ACHN (cell line): ENCODE data around the gene CBLIF.
"Not testable (repeated sequence)": the region's sequence is repeated elsewhere in the genome, so short reads cannot be mapped to it uniquely, and the experiment has no call there.

Experiments used
- DNase-seq: peaks from one replicate; pipeline ENCODE4 v3.0.0-alpha.2; 2015
- in situ Hi-C: cut with HindIII; loops from 2 replicates; pipeline ENCODE4 v1.10.0; 2017; ENCODE audit warnings: low sequenced_read_pairs, low pct_ligation_motif_present, low pct_unique_long_range_greater_than_20kb

Gene CBLIF

GRCh38 chr11:59845399-59845798 lies at the start of gene CBLIF:
CBLIF (minus strand) TSS chr11:59845499; CDS start chr11:59845453, 46 bp downstream.
- no peak for DNase-seq
- in situ Hi-C loops, result no loop called here

- no peak for DNase-seq
- in situ Hi-C loops, result no loop called here
Observed at GRCh38 chr11:59894616-59895015, 49.3 kb upstream of the CBLIF start.

GRCh38 chr11:59891781-59892181 lies 46.5 kb upstream of the CBLIF start:
- DNase-seq, result no peak
- in situ Hi-C loops, result no loop called here

GRCh38 chr11:59887156-59887555 lies 41.9 kb upstream of the CBLIF start:
- DNase-seq, in situ Hi-C loops: not testable (repeated sequence)

DNA sequence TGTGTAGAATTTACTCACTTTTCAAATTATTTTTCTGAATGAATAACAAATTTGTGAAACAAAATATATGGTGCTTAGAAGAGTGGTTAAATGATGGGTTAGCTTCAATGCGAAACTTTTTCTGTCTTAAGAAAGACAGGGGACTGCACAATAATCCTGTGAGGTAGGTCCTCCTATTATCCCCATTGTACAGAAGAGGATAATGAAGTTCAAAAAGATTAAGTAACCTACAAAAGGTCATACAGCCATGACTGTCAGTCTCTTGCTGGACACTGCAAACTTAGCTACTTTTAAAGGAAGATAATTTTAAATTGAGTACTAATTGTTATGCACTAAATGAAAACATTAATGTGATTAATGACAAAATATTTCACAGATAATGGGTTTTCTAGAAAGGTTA lies 38.3 kb upstream of the CBLIF start:
- in situ Hi-C loops, result no loop called here
- DNase-seq, result no peak

DNA sequence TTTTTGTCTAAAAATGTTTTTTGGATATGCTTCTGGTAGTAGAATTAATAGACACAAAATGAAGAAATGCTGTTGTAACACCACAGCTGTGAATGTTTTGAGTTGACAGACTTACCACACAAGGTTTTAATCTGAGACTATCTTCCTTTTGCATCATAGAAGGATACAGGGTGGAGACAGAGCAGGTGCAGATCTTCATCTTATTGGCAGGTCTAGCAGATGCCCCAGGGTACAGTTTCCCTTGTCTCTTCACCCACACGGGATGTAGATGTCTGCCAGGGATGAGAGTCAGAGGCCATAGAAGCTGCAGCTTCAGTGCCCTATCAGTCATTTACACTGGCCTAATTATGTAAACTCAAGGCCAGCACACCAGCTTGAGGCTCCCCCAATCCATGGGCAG lies 34.3 kb upstream of the CBLIF start:
- DNase-seq, result no peak
- in situ Hi-C loops, result no loop called here

DNA sequence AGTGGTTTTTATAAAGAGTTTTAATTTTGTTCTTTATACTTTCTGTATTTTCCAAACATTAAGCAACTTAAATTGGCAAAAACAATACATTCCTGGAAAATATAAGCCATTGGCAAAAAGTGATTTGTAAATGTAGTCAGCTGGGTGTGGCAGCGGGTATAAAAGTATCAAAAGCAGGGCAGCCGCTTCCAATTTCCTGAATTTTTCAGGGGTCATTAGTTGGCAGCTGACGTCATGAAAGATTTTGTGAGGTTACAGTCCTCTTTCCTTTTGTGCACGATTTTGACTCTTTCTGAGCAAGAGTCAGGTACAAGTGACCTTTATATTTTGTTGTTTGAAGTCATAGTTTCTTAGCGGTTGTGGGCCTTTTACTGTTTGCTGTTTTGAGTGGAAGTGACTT lies 33.3 kb upstream of the CBLIF start, which contains the start of gene OOSP3:
TSS of gene OOSP3 (plus strand) at position 208 of the 400 bp plus-strand sequence. CDS start at position 235, 27 bp downstream.
- DNase-seq, result no peak
- in situ Hi-C loops, result no loop called here

- in situ Hi-C loops, result no loop called here
- DNase-seq, result no peak
Observed at GRCh38 chr11:59877784-59878183, 32.5 kb upstream of the CBLIF start.

DNA sequence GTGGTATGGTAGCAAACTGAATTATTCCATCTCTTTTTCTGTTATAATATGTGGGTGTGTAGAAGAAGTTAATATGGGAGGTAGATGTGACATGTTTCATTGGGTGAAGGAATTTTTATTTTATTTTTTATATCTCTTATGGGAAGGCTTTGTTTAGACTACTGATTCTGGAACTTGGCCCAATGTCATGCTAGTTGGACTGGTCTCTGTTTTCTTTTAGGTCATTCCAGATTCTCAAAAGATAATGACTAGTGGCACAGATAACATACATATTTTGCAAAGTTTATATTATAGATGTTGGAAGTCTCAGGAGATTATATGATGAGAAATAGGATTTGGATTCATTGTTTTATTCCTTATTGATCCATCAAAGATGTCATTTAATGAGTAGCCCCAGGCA lies 32.0 kb upstream of the CBLIF start:
- in situ Hi-C loops, result no loop called here

GRCh38 chr11:59875856-59876519 lies 30.7 kb upstream of the CBLIF start:
- in situ Hi-C loops, result no loop called here
- DNase-seq, result no peak

More for the DNA sequence above, 32.0 kb upstream of the CBLIF start:
- no peak for DNase-seq

DNA sequence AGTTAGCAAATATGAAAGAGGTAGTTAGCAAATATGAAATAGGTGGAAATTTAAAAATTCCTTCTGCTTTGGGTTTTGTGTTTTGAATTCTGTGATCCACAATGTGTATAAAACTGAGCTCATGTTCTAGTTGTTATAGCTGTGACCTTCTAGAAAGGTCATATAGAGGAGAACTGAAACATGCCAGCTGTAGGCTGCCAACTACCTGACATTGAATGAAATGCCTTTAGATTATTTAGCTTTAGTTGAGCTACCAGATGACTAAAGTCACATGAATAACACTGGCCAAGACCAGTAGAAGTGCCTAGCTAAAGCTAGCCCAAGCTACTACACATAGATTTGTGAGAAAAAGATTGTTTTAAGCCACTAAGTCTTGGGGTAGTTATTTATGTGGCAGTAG lies 26.8 kb upstream of the CBLIF start:
- in situ Hi-C loops, result no loop called here
- DNase-seq, result no peak

GRCh38 chr11:59867946-59868345 lies 22.6 kb upstream of the CBLIF start:
- DNase-seq, result no peak
- in situ Hi-C loops, result no loop called here

- no peak for DNase-seq
- in situ Hi-C loops, result no loop called here
Observed at GRCh38 chr11:59866836-59867235, 21.5 kb upstream of the CBLIF start.

GRCh38 chr11:59866397-59866796 lies 21.1 kb upstream of the CBLIF start, which contains the start of gene TCN1:
TCN1 (minus strand) TSS chr11:59866487; CDS start chr11:59866470, 17 bp downstream.
- DNase-seq, result no peak

GRCh38 chr11:59865031-59865430 lies 19.7 kb upstream of the CBLIF start:
- in situ Hi-C loops, result no loop called here
- DNase-seq, result no peak

More at GRCh38 chr11:59866397-59866796, 21.1 kb upstream of the CBLIF start, which contains the start of gene TCN1:
- in situ Hi-C loops, result no loop called here

GRCh38 chr11:59862252-59862651 lies 17.0 kb upstream of the CBLIF start:
- in situ Hi-C loops, result no loop called here
- DNase-seq, result no peak

- in situ Hi-C loops, result no loop called here
Observed at GRCh38 chr11:59859673-59860072, 14.4 kb upstream of the CBLIF start.

DNA sequence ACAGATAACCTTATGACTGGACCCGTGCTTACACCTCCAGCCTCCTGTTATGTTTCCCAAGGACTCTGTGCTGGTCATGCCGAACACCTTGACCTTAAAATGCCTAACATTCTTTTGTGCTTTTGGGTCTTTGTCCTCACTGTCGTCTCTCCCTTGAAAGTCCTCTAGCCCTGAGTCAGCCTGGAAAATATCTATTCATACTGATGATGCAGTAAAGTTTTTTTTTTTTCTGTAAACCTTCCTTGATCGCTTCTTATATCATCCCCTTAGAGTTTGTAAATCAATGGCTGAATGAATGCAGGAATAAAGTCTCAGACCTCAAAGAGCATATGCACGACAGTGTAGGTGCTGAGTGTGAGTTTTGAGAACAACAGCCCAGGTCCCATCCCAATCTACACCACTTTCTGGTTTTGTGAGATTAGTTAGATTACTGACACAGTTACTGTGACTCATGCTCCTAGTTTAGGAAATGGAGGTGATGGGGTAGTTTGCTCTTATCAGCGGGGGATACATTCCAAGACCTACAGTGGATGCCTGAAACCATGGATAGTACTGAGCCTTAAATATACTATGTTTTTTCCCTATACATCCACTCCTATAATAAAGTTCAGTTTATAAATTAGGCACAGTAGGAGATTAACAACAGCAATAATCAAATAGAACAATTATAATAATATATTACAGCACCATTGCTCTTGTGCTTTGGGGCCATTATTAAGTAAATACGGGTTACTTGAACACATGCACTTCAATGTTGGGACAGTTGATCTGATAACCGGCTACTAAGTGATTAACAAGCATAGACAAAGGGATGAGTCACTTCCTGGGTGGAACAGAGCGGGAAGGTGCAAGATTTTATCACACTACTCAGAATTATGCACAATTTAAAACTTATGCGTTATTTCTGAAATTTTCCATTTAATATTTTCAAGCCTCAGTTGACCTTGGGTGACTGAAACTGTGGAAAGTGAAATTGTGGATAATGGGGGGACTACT lies 12.4 kb upstream of the CBLIF start:
- in situ Hi-C loops, result no loop called here
- DNase-seq, result no peak

More at GRCh38 chr11:59859673-59860072, 14.4 kb upstream of the CBLIF start:
- DNase-seq, result no peak

DNA sequence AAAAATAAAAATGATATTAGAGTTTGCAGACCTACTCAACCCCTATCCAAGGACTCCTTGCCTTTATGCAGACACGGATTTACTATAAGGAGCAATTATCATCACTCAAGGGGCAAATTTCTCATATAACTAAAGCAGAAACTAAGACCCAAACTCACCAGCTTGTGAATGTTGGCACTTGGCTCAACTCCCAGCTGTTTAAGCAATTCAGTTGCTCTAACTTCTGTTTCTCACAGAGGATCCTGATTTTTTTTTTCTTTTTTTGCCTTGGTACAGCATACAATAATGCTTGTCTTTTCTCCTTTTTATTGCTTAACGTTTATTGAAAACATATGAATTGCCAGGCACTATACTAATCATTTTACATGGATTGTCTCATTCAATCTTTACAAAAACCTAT lies 9.6 kb upstream of the CBLIF start:
- in situ Hi-C loops, result no loop called here
- no peak for DNase-seq
